CD4-positive, alpha-beta T cell treated with Interleukin-4 for 4 hours (primary cell): ENCODE data around the gene TRAPPC2.

ENCODE experiments used
- DNase-seq: peaks from one replicate; pipeline ENCODE4 v3.0.0-alpha.2; 2020

The TRAPPC2 gene

DNA sequence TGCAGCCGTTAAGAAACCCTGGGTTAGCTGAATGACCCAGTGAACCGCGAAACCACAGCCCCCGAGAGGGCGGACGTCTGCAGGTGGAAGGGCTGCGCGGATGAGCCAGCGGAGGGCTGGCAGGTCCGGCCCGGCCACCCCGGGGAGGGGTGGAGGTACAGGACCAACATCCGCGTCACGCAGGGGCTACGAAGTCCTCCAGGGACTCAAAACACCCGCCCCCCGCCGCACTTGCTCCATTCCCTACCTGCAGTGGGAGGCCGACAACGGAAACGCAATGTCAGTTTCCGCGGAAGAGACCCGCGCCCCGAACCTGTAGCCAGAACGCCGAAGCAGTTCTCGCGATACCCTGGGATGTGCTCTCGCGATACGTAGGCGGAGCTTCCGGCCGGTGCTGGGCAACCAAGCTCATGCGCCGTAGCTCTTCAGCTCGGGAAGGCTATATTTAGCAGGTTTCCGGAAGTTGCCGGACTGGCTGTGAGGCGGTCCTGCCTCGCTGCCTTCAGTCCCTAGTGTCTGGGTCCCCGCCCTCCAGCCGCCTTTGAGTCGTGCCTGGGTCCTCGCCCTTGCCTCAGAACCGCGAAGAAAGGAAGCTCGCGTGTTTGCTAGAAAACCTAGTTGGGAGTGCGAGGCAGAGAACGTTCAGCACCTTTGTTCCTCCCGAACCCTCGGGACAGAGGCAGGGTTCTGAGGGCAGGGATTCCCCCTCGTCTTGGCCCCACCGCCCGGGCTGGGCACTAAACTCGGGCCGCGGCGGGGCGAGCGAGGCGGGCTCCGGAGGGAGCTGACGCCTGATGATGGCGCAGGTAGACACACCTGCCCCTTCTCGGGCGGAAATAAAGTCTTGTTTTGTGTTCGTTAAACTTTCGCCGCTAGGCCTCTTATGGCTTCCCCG is at the start of gene TRAPPC2, which contains the start of gene OFD1:
Gene TRAPPC2, minus strand, starts transcription at position 343 of the 895 bp plus-strand sequence. CDS start 14,657 bp downstream, outside the sequence.
Gene OFD1, plus strand, starts transcription at position 471 of the 895 bp plus-strand sequence. Its CDS starts 324 bp downstream, at position 795.
- peak; percentile 93 for DNase-seq

GRCh38 chrX:13780868-13781427 is 46.5 kb upstream of the TRAPPC2 start:
- no peak for DNase-seq

GRCh38 chrX:13778916-13779315 is 44.5 kb upstream of the TRAPPC2 start:
- DNase-seq = no peak

DNA sequence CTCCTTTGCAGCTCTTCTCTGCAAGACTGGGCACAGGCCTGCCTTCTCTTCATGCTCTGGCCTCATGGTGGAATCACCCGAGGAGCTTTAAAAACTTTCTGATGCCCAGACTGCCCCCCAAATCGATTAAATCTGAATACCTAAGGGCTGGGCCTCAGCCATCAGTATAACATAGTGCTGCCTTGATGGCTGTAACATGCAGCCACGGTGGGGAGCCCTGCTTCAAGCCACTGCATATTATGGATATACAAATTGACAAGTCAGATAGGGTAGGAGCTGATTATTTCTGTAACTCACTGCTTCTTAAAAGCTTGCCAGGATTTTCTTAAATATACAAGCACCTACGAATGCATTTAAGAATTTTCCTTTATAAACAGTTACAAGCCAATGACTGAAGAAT is 42.0 kb upstream of the TRAPPC2 start:
- DNase-seq = no peak

- DNase-seq = no peak
These were observed 41.4 kb upstream of the TRAPPC2 start for GRCh38 chrX:13775837-13776236.

- no peak for DNase-seq
These were observed 40.3 kb upstream of the TRAPPC2 start for GRCh38 chrX:13774696-13775095.

DNA sequence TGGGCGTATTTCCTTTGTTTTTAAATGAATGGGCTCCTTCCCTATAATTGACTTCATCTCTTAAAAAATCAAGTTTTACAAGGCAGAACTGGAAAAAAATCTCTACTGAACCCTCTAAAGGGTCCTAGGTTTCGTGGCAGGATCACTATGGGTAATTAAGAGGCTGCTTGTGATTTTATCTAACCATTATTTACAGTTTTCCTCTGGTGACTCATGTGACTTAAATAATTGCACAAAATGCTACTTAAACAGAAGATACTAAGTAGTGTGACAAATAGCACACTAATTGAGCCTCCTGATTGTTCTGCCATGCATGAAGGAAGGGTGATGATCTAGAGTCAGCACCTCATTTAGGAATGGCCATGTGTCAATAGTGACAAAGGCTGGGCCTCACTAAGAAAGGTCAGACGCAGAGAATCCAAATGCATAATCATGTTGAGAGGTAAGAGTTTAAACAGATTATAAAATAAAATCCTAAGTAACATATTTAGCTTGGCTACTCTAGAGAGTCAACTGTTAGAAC is 35.7 kb upstream of the TRAPPC2 start:
- no peak for DNase-seq

GRCh38 chrX:13768939-13769338 is 34.5 kb upstream of the TRAPPC2 start:
- no peak for DNase-seq

DNA sequence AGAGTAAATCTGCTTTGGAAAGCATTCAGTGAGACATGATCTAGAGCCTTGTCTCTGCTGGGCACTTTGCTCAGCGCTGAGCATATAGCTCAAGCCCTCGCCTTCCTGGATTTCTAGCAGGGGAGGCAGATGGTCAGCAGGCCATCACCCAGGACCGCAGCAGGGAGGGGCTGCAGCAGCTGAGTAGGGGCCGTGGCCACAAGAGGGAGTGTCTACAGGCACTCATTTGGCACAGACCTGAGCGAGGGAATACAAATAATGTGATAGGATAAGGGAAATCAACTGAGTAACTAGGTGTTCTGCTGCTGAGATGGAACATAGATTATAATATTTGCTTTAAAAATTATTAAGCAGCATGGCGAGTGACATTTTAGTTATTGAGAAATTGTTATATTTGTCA is 30.3 kb upstream of the TRAPPC2 start:
- no peak for DNase-seq

- no peak for DNase-seq
These were observed 29.9 kb upstream of the TRAPPC2 start for GRCh38 chrX:13764281-13764680.

DNA sequence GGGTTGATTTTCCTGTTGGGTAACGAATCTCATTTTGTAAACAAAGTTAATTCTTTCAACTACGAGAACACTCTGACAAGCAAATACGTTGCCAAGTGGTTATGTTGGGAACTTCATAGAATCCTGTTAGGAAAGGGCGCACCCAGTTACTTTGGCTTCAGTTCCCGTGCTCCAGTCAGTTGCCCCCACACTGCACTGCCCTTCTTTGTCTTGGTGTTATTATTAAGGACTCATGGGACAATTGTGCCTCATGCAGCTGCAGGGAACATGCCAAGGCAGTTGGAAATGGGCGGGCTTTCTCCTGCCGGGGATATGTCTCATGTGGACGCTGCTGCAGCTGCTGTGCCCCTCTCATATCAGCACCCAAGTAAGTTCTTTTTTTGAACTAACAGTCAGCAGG is 29.1 kb upstream of the TRAPPC2 start:
- no peak for DNase-seq

GRCh38 chrX:13761606-13762414 is 27.4 kb upstream of the TRAPPC2 start:
- no peak for DNase-seq

DNA sequence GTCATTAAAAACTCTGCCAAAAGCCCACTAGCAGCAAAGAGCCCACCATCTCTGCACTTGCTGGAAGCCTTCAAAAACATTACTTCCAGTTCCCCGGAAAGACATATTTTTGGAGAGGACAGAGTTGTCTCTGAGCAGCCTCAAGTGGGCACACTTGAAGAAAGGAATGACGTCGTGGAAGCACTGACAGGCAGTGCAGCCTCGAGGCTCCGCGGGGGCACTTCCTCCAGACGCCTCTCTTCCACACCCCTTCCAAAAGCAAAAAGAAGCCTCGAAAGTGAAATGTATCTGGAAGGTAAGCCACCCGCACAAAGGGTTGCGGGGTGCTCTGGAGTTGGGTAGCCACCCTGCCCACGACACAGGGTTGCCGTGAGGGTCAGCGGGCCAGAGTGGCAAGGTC is 26.0 kb upstream of the TRAPPC2 start:
- DNase-seq = no peak

DNA sequence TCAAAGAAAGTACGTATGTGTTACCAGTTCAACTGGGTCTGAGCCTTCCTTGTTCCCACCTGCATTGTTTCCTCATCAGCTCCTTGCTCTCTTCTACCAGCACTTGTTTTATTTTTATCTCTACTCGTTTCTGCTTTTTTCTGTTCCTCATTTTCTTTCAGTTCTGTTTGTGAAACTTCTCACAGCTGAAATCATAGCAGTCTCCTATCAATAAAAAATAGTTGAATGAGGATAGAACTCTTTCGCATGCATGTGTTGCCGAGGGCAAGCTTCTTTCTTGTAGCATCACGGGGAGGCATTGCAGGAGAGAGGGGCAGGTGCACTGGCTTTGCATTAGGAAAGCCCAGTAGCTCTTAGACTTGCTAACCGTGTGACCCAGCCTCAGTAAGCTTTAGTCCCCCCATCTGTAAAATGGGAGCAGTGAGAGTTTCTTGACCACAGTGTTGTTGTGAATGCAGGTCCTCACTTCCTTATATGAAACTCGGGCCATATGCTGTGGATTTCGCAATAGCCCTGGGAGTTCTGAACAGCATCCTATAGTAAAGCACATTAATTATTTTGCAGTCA is 24.8 kb upstream of the TRAPPC2 start:
- DNase-seq = no peak

DNA sequence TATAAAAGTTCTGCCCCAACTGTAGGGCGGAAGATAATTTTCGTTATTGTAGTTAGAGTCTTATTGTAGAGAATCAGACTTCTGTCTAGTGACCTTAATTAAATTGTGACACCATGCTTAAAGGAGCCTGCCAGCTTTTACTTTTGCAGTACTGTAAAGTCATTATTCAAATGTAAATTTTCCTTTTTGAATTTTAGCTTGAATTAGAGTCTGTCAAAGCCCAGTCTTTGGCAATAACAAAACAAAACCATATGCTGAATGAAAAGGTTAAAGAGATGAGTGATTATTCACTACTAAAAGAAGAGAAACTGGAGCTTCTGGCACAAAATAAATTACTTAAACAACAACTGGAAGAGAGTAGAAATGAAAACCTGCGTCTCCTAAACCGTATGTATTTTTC is 22.0 kb upstream of the TRAPPC2 start:
- no peak for DNase-seq

- no peak for DNase-seq
These were observed 20.8 kb upstream of the TRAPPC2 start for GRCh38 chrX:13755254-13755653.

DNA sequence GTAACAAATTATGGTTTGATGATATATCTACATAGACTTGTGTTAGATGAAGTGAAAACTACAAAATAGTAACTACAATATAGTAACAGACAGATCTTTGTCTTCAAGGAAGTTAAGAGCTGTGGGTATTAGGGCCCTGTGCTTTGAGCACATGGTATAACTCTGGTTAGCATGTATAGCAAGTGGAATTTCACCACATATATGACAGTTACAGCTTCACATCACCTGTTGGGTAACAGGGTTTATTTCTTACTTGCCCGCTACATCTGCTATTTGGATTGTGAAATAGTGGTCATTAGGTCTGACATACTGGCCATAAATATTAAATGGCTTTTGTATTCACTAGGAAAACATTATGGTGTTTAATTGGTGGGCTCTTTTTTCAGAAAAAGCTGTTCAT is 20.3 kb upstream of the TRAPPC2 start:
- DNase-seq = no peak

DNA sequence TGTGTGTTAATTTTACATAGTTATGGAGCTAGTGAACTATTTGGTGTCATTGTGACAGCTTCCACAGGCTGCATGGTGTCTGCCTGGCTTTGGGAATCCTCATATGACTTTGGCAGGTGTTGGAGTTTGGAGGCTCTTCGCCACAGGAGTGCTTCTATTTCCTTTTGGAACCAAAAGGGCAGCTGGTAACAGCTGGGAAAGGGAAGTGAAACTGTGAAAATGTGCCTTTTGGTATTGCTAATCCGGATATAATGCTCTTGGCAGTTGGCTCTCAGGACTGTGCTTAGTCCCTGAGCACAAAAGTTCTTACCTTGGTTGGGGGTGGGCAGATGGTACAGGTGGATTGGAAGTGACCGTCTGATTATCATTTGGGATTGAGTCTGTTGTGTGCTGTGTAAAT is 18.2 kb upstream of the TRAPPC2 start:
- DNase-seq = no peak

GRCh38 chrX:13752141-13752540 is 17.7 kb upstream of the TRAPPC2 start:
- no peak for DNase-seq

DNA sequence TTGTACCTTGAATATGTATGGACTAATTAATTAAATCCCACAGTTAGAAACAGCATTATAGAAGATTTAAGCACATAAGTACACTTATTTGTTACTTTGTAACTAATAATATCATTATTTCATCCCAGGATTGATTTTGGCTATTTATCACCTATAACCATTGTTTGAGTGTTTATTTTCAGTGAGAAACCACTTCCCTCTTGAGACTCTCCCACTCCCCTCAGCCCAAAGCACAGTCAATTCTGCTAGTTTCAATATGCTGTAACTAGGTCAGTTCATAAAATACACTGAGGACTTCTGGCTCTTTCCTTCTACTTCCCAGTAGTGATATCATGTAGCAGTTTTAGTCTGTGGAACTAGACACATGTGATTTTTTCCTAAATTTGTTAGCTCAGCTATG is 16.4 kb upstream of the TRAPPC2 start:
- no peak for DNase-seq

DNA sequence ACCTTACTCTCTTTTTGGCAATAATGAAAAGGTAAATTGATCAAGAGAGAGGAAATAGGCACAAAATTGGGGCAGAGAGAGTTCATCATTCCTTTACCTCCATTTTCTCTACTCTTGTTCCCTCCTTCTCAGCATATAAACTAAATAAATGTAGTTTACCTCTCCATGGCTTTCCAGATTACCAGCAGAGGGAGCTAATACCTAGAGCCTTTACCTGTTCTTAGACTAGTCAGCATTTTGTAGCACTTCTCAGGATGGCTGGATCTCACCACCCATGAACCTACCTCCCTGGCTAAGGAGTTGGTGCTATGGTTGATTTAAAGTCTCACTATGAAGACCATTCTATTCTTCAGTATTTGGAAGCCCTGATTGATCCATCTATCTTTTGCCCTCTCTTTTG is 15.8 kb upstream of the TRAPPC2 start:
- peak; percentile 58 for DNase-seq

GRCh38 chrX:13748486-13748885 is 14.1 kb upstream of the TRAPPC2 start:
- DNase-seq = no peak

GRCh38 chrX:13747836-13748235 is 13.4 kb upstream of the TRAPPC2 start:
- peak; percentile 43 for DNase-seq
